Activated naive CD8-positive, alpha-beta T cell treated with anti-CD3 and anti-CD28 coated beads for 36 hours (primary cell): ENCODE data around the gene GFPT2. TPM values are rescaled to one million over a fixed set of nuclear protein-coding genes. Genes with fewer than 3 reads are reported as not detected.

Experiments
- DNase-seq: peaks from one replicate; pipeline ENCODE4 v3.0.0; 2021
- H3K27ac Mint-ChIP-seq: one replicate; pipeline ENCODE4 v1.8.0; 2022; ENCODE audit warnings: mild to moderate bottlenecking, moderate library complexity, mixed read lengths
- H3K27me3 Mint-ChIP-seq: one replicate; pipeline ENCODE4 v1.8.0; 2022; ENCODE audit warnings: mild to moderate bottlenecking, mixed read lengths
- H3K36me3 Mint-ChIP-seq: one replicate; pipeline ENCODE4 v1.8.0; 2021; ENCODE audit warnings: mild to moderate bottlenecking, mixed read lengths
- H3K4me1 Mint-ChIP-seq: one replicate; pipeline ENCODE4 v1.8.0; 2021; ENCODE audit warnings: mixed read lengths
- H3K4me3 Mint-ChIP-seq: one replicate; pipeline ENCODE4 v1.8.0; 2022; ENCODE audit warnings: mild to moderate bottlenecking, moderate library complexity, mixed read lengths
- H3K9me3 Mint-ChIP-seq: one replicate; pipeline ENCODE4 v1.8.0; 2022; ENCODE audit warnings: mixed read lengths
- total RNA-seq, 2 experiments: library from RNA; stranded (reverse); gene quantifications; one replicate each; pipeline ENCODE4 v1.2.3, GENCODE V29; 2021

GFPT2 gene
- under 1 TPM; 0.10 to 0.18 TPM for total RNA-seq

- H3K4me1 Mint-ChIP-seq, result peaks cover 2% of the 10 kb centered on the region
- peaks cover 55% of the 10 kb centered on the region for H3K27me3 Mint-ChIP-seq
- H3K4me3 Mint-ChIP-seq, result peak within 1 kb of the TSS; percentile 64
- H3K27ac Mint-ChIP-seq, result no peak within 1 kb of the TSS
- peak; percentile 80 for DNase-seq
- no peaks in the 10 kb centered on the region for H3K36me3 Mint-ChIP-seq
- H3K9me3 Mint-ChIP-seq, result no peaks in the 10 kb centered on the region
Measured at GRCh38 chr5:180353048-180353979, at the start of gene GFPT2. Gene GFPT2 (minus strand): TSS chr5:180353336. CDS start chr5:180353217, 119 bp downstream.

DNA sequence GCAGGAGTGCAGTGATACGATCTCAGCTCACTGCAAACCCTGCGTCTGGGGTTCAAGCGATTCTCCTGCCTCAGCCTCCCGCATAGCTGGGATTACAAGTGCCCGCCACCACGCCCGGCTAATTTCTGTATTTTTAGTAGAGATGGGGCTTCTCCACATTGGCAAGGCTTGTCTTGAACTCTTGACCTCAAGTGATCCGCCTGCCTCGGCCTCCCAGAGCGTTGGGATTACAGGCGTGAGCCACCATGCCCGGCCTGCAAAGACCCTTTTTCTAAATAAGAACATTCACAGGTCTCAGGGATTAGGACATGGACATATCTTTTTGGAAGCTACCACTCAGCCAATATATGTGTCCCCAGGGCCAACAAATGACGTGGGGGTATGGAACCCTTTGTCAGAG lies 49.6 kb upstream of the GFPT2 start:
- Mint-ChIP-seq H3K4me3 (no peak overlapping the region), H3K27ac (no peak overlapping the region), H3K4me1 (no peaks in the 10 kb centered on the region), H3K36me3 (no peaks in the 10 kb centered on the region), H3K27me3 (peaks cover 8% of the 10 kb centered on the region), H3K9me3 (peaks cover 1% of the 10 kb centered on the region)
- no peak for DNase-seq

DNA sequence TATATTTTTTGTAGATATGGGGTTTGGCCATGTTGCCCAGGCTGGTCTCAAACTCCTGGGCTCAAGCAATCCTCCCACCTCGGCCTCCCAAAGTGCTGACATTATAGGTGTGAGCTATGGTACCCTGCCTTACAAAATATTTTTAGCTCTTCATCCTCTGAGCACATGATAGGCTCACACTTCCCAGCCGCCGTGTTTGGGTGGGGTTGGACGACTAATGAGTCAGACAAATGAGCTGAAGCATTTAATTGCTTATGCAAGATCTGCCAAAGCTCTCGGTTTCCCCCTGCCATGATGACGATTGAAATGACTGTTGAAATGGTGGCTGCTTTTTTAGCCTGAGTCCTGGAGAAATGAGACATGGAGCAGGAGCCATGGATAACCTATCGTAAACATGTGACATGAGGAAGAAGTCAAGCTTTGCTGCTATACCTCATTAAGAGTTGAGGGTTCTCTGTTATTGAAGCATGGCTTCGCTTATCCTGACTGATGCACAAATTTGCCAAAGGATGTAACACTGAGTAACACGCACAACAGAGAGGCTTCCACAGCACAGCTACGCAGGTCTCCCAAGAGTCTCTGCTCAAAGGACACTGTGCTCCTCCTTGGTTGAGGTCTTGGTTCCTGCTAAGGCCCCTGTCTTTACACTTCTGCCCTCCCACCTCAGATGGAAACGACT lies 48.2 kb upstream of the GFPT2 start:
- Mint-ChIP-seq H3K4me1 (no peaks in the 10 kb centered on the region), H3K36me3 (no peaks in the 10 kb centered on the region), H3K27ac (no peak overlapping the region)

GRCh38 chr5:180400416-180400815 lies 47.3 kb upstream of the GFPT2 start:
- Mint-ChIP-seq H3K27ac (no peak overlapping the region), H3K27me3 (peaks cover 5% of the 10 kb centered on the region), H3K9me3 (peaks cover 1% of the 10 kb centered on the region), H3K36me3 (no peaks in the 10 kb centered on the region), H3K4me3 (no peak overlapping the region), H3K4me1 (no peaks in the 10 kb centered on the region)
- DNase-seq, result no peak

More for the DNA sequence above, 48.2 kb upstream of the GFPT2 start:
- Mint-ChIP-seq H3K4me3 (no peak overlapping the region), H3K27me3 (peaks cover 5% of the 10 kb centered on the region), H3K9me3 (peaks cover 1% of the 10 kb centered on the region)
- no peak for DNase-seq

DNA sequence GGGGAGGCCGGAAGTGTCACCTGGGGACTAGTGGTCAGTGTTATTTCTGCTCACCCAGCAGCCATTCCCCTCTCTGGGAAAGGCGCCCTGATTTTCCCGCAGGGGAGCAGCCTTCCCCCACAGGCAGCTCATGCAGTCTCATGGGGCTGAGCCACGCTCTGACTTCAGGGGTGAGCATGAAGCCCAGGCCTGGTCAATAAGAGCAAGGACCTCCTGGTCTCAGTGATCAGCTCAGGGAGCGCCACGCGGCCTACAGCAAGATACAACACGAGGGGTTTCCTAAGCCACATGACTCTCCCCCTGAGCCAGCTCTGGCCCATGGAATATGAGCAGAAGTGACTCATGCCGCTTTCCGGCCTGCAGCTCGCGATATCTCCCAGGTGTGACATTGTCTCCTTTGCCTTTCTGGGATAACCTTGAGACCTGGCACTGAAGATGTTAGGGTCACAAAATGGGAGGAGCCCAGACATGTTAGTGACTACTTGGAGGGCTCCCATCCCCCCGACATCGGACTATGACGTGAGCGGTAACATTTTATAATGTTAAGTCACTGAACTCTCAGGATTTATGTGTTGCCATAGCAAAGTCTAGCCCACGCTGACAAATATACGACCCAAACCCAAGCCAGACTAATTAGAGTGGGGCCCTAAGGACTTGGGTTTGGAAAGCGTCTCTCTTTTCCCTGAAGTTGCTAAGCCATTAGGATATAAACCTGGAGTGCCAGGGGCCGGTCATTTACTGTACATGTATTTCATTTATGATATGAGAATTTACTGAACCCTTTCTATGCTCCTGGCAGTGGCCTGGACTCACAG lies 46.5 kb upstream of the GFPT2 start:
- peaks cover 5% of the 10 kb centered on the region for H3K27me3 Mint-ChIP-seq
- no peaks in the 10 kb centered on the region for H3K36me3 Mint-ChIP-seq
- H3K9me3 Mint-ChIP-seq, result peaks cover 1% of the 10 kb centered on the region
- H3K4me3 Mint-ChIP-seq, result no peak overlapping the region
- no peak overlapping the region for H3K27ac Mint-ChIP-seq
- DNase-seq, result no peak
- H3K4me1 Mint-ChIP-seq, result no peaks in the 10 kb centered on the region

DNA sequence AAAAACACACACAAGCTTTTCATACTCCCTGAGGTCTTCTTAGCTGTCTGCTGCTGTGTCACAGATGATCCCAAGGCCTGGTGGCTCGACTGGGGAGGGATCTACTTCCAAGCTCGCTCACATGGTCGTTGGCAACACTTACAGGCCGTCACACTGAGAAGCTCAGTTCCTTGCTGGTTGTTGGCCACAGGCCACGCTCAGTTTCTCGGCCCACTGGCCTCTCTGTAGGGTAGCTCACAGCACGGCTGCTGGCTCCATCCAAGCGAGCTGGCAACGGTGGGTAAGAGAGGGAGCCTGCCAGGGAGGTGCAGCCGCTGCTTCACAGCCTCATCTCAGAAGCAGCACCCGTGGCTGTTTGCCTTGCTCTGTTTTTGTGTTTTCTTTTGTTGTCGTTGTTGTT lies 43.8 kb upstream of the GFPT2 start:
- no peak overlapping the region for H3K4me3 Mint-ChIP-seq
- H3K9me3 Mint-ChIP-seq, result no peaks in the 10 kb centered on the region
- no peaks in the 10 kb centered on the region for H3K36me3 Mint-ChIP-seq
- H3K4me1 Mint-ChIP-seq, result no peaks in the 10 kb centered on the region
- H3K27me3 Mint-ChIP-seq, result no peaks in the 10 kb centered on the region
- H3K27ac Mint-ChIP-seq, result no peak overlapping the region
- DNase-seq, result no peak

GRCh38 chr5:180395540-180396274 lies 42.6 kb upstream of the GFPT2 start:
- H3K27ac Mint-ChIP-seq, result no peak overlapping the region
- no peak overlapping the region for H3K4me3 Mint-ChIP-seq
- no peaks in the 10 kb centered on the region for H3K4me1 Mint-ChIP-seq
- H3K9me3 Mint-ChIP-seq, result no peaks in the 10 kb centered on the region
- no peaks in the 10 kb centered on the region for H3K27me3 Mint-ChIP-seq
- H3K36me3 Mint-ChIP-seq, result no peaks in the 10 kb centered on the region
- DNase-seq, result no peak

DNA sequence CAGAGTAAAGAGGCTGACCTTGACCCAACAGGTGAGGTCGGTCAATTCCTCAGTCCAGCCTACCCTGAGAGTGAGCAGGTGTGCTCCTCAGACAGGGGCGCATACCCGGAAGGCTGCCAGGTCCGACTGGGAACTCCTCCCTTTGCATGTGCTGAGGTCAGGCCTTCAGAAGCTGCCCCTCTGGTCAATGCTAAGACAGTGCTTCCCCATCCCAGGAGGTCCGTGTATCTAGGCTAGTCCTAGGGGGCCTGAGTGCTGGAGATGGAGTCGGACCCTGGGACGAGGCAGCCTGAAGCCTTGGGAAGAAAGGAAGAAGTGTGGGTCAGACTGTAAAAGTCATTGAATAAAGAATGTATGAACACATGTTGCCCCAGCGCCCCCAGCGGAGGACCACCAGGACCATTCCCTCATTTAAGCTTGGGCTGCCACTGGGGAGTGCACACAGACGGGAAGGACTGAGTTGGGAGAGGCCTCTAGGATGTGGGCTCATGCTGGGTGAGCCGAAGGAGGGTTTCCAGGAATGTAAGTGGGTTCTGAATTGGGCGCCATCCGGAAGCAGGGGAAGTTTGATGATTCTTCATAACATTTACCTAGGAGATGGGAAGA lies 41.0 kb upstream of the GFPT2 start:
- H3K9me3 Mint-ChIP-seq, result no peaks in the 10 kb centered on the region

DNA sequence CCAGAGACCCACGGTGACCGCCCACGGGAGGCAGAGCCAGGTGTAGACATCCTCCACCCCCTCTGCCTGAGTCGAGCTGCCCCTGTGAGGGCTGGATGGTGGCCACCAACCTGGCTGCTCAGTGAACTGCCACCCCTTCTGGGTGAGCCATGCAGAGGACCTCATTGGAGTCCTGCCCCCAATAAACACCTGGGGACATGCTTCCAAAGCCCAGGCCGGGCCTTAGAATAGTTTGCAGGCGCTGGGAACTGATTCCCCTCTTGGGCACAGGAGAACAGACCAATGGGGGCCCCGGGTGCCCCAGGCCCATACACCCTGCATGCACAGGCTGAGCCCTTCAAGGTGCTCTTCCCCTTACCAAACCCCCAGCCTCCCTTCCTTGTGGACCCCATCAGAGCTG lies 38.1 kb upstream of the GFPT2 start:
- H3K36me3 Mint-ChIP-seq, result no peaks in the 10 kb centered on the region
- no peaks in the 10 kb centered on the region for H3K9me3 Mint-ChIP-seq
- DNase-seq, result no peak
- H3K4me3 Mint-ChIP-seq, result no peak overlapping the region
- H3K27me3 Mint-ChIP-seq, result no peaks in the 10 kb centered on the region
- no peak overlapping the region for H3K27ac Mint-ChIP-seq
- H3K4me1 Mint-ChIP-seq, result no peaks in the 10 kb centered on the region

More for the DNA sequence above, 41.0 kb upstream of the GFPT2 start:
- H3K4me3 Mint-ChIP-seq, result no peak overlapping the region
- no peak for DNase-seq
- no peak overlapping the region for H3K27ac Mint-ChIP-seq
- H3K27me3 Mint-ChIP-seq, result no peaks in the 10 kb centered on the region
- no peaks in the 10 kb centered on the region for H3K4me1 Mint-ChIP-seq
- no peaks in the 10 kb centered on the region for H3K36me3 Mint-ChIP-seq

DNA sequence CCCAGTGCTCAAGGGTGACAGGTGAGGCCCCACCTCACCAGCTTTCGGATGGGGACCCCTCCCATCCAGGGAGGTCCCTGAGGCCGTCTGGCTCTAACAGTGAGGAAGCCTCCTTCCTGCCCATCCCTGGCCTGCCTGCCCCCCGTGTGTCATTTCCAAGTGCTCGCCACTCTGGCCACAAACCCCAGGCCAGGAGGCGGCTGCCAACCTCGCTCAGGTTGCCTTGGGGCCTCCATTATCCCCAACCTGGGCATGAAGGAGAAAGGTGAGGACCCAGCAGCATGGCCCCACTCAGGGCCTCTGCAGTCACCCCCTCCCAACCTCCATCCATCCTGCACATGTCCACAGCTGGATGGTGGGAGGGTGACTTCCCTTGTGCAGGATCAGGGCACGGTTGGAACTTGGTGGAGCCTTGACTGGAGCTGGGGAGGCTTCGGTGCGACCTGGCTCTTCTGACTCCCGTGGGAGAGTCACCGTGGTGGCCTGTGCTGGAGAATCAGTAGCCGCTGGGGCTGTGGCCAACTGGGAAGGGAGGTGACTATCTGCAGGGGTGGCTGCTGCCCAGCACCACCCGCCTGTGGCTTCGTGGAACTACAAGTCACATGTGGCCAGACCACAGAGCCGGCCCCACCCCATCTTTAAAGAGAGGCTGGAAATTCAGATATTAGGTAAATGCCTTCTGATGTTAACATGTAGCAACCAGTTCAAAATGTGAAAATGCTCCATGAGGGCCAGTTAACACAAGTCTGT lies 37.5 kb upstream of the GFPT2 start:
- no peak for DNase-seq
- H3K27ac Mint-ChIP-seq, result no peak overlapping the region
- no peak overlapping the region for H3K4me3 Mint-ChIP-seq
- no peaks in the 10 kb centered on the region for H3K4me1 Mint-ChIP-seq
- no peaks in the 10 kb centered on the region for H3K27me3 Mint-ChIP-seq
- no peaks in the 10 kb centered on the region for H3K36me3 Mint-ChIP-seq
- no peaks in the 10 kb centered on the region for H3K9me3 Mint-ChIP-seq

- DNase-seq, result no peak
- H3K27me3 Mint-ChIP-seq, result no peaks in the 10 kb centered on the region
- no peak overlapping the region for H3K4me3 Mint-ChIP-seq
- H3K27ac Mint-ChIP-seq, result no peak overlapping the region
- H3K9me3 Mint-ChIP-seq, result no peaks in the 10 kb centered on the region
- H3K36me3 Mint-ChIP-seq, result no peaks in the 10 kb centered on the region
- no peaks in the 10 kb centered on the region for H3K4me1 Mint-ChIP-seq
Measured at GRCh38 chr5:180389252-180390101, 36.3 kb upstream of the GFPT2 start.

DNA sequence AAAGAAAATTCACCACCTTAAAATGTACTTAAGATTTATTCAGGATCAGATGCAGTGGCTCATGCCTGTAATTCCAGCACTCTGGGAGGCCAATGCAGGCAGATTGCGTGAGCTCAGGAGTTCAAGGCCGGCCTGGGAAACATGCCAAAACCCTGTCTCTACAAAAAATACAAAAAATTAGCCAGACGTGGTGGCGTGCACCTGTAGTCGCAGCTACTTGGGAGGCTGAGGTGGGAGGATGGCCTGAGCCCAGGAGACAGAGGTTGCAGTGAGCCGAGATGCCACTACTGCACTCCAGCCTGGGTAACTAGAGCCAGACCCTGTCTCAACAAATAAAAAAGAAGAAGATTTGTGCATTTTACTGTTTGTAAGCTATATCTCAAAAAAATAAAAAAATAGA lies 34.7 kb upstream of the GFPT2 start:
- no peak for DNase-seq
- Mint-ChIP-seq H3K4me1 (no peaks in the 10 kb centered on the region), H3K9me3 (no peaks in the 10 kb centered on the region), H3K4me3 (no peak overlapping the region), H3K36me3 (no peaks in the 10 kb centered on the region), H3K27me3 (peaks cover 3% of the 10 kb centered on the region), H3K27ac (no peak overlapping the region)

DNA sequence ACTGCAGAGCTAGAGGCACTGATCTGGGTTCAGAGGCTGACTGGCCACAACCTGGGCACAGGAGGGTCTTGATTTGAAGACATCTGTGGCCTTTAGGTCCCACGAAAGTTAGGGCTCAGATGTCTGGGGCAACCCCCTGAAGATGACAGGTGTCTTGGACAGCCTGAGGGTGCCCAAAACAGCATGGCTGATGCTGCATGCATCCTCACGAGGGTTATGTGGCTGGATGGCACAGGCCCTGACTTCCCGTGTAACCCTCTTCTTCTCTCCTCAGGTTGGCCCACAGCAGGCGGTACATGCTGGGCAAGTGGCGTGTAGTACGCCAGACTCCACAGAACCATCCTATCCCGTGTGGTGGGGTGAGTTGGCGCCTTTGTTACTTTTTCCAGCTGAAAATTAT lies 29.8 kb upstream of the GFPT2 start:
- H3K27ac Mint-ChIP-seq, result no peak overlapping the region
- no peaks in the 10 kb centered on the region for H3K36me3 Mint-ChIP-seq

More for the DNA sequence above, 29.8 kb upstream of the GFPT2 start:
- no peak for DNase-seq
- Mint-ChIP-seq H3K9me3 (no peaks in the 10 kb centered on the region), H3K4me1 (no peaks in the 10 kb centered on the region), H3K4me3 (no peak overlapping the region), H3K27me3 (peaks cover 3% of the 10 kb centered on the region)
